SH-SY5Y (cell line): ENCODE measurements around the gene PPP2R2C.

Experiments used
- GATA2 ChIP-seq: IDR thresholded peaks from 2 replicates; pipeline ENCODE4 v1.6.1; 2011; ENCODE audit warnings: mild to moderate bottlenecking, low read depth, low read length
- GATA3 ChIP-seq: IDR thresholded peaks from 2 replicates; pipeline ENCODE4 v1.6.1; 2011; ENCODE audit warnings: low read depth, mild to moderate bottlenecking, low read length, moderate library complexity

PPP2R2C gene

GRCh38 chr4:6281436-6282313, 190.7 kb downstream of the PPP2R2C start:
- TF ChIP-seq GATA2: no peak
- TF ChIP-seq GATA3: no peak

GRCh38 chr4:6280365-6280996, 191.9 kb downstream of the PPP2R2C start:
- TF ChIP-seq GATA3 (no peak), GATA2 (no peak)

- no peak for TF ChIP-seq GATA2
- no peak for TF ChIP-seq GATA3
Measured at GRCh38 chr4:6279582-6280289, 192.7 kb downstream of the PPP2R2C start.

- TF ChIP-seq GATA2 (no peak), GATA3 (no peak)
Measured at GRCh38 chr4:6278801-6279197, 193.6 kb downstream of the PPP2R2C start.

- no peak for TF ChIP-seq GATA2
- TF ChIP-seq GATA3: no peak
Measured at GRCh38 chr4:6277935-6278800, 194.2 kb downstream of the PPP2R2C start.

GRCh38 chr4:6277139-6277802, 195.1 kb downstream of the PPP2R2C start:
- no peak for TF ChIP-seq GATA3
- TF ChIP-seq GATA2: no peak

- TF ChIP-seq GATA2 (no peak), GATA3 (no peak)
Measured at GRCh38 chr4:6275898-6276806, 196.3 kb downstream of the PPP2R2C start.

GRCh38 chr4:6275351-6275750, 197.1 kb downstream of the PPP2R2C start:
- TF ChIP-seq GATA3 (no peak), GATA2 (no peak)

GRCh38 chr4:6273661-6273990, 198.8 kb downstream of the PPP2R2C start:
- TF ChIP-seq GATA2: no peak
- no peak for TF ChIP-seq GATA3

- TF ChIP-seq GATA3: no peak
- no peak for TF ChIP-seq GATA2
Measured at GRCh38 chr4:6272863-6273660, 199.4 kb downstream of the PPP2R2C start.

- TF ChIP-seq GATA2 (no peak), GATA3 (no peak)
Measured at GRCh38 chr4:6271701-6272465, 200.5 kb downstream of the PPP2R2C start.

GRCh38 chr4:6271206-6271605, 201.2 kb downstream of the PPP2R2C start:
- no peak for TF ChIP-seq GATA3
- no peak for TF ChIP-seq GATA2

- TF ChIP-seq GATA3 (no peak), GATA2 (no peak)
Measured at GRCh38 chr4:6270636-6271121, 201.7 kb downstream of the PPP2R2C start.
